Mesenchymal stem cell (in vitro differentiated cells and primary cell): ENCODE data around the gene CD8B2.

Experiments
- DNase-seq: peaks from one replicate; pipeline ENCODE4 v3.0.0-alpha.2; 2013
- H2AFZ ChIP-seq: one replicate; pipeline ENCODE4 v1.6.1; 2013; ENCODE audit warnings: low read depth, mild to moderate bottlenecking, control low read depth, inconsistent platforms, low read length, moderate library complexity
- H2AK5ac ChIP-seq: 2 replicates; pipeline ENCODE4 v1.6.1; 2013; ENCODE audit warnings: low read length, moderate library complexity, mild to moderate bottlenecking, inconsistent platforms; ENCODE audit not compliant: severe bottlenecking
- H2BK120ac ChIP-seq: one replicate; pipeline ENCODE4 v1.6.1; 2013; ENCODE audit warnings: low read depth, mild to moderate bottlenecking, inconsistent platforms, low read length, moderate library complexity
- H2BK12ac ChIP-seq, 2 experiments: one replicate each; pipeline ENCODE4 v1.6.1; 2013; ENCODE audit warnings: inconsistent platforms in 2 of 2, low read length in 2 of 2, mild to moderate bottlenecking in 2 of 2, moderate library complexity in 2 of 2, control low read depth in 1 of 2
- H2BK15ac ChIP-seq: one replicate; pipeline ENCODE4 v1.6.1; 2013; ENCODE audit warnings: mild to moderate bottlenecking, low read depth, inconsistent platforms; ENCODE audit not compliant: poor library complexity, severe bottlenecking
- H2BK5ac ChIP-seq: 2 replicates; pipeline ENCODE4 v1.6.1; 2013; ENCODE audit warnings: low read depth, mild to moderate bottlenecking, low read length, control low read depth, inconsistent platforms; ENCODE audit not compliant: poor library complexity, severe bottlenecking
- H3K14ac ChIP-seq, 2 experiments: one replicate each; pipeline ENCODE4 v1.6.1; 2013; ENCODE audit warnings: inconsistent platforms in 2 of 2, low read length in 2 of 2, control low read depth in 1 of 2, mild to moderate bottlenecking in 1 of 2, moderate library complexity in 1 of 2
- H3K18ac ChIP-seq, 2 experiments: one replicate each; pipeline ENCODE4 v1.6.1; 2013; ENCODE audit warnings: inconsistent platforms in 2 of 2, low read length in 2 of 2, control low read depth in 1 of 2, low read depth in 1 of 2, mild to moderate bottlenecking in 1 of 2
- H3K23ac ChIP-seq, 2 experiments: one replicate each; pipeline ENCODE4 v1.6.1; 2013; ENCODE audit warnings: inconsistent platforms in 2 of 2, low read length in 2 of 2, mild to moderate bottlenecking in 2 of 2, moderate library complexity in 2 of 2, control low read depth in 1 of 2
- H3K27ac ChIP-seq: 2 replicates; pipeline ENCODE4 v1.5.1; 2013; ENCODE audit warnings: mild to moderate bottlenecking, moderate library complexity, low read length, control low read depth, inconsistent platforms; ENCODE audit not compliant: poor library complexity, severe bottlenecking
- H3K27me3 ChIP-seq, 2 experiments: 2 replicates each; pipeline versions ENCODE4 v1.6.1 to v1.7.0; 2013; ENCODE audit warnings: low read length in 2 of 2, mild to moderate bottlenecking in 2 of 2, moderate library complexity in 2 of 2, control low read depth in 1 of 2, inconsistent platforms in 1 of 2; ENCODE audit not compliant: control insufficient read depth in 1 of 2, insufficient read depth in 1 of 2
- H3K36me3 ChIP-seq, 2 experiments: 2 replicates each; pipeline versions ENCODE4 v1.6.1 to v1.7.0; 2013; ENCODE audit warnings: low read length in 2 of 2, control low read depth in 1 of 2, inconsistent platforms in 1 of 2, low read depth in 1 of 2, mild to moderate bottlenecking in 1 of 2; ENCODE audit not compliant: insufficient read depth in 2 of 2, control insufficient read depth in 1 of 2
- H3K4ac ChIP-seq, 2 experiments: one replicate each; pipeline ENCODE4 v1.6.1; 2013; ENCODE audit warnings: inconsistent platforms in 2 of 2, low read length in 2 of 2, mild to moderate bottlenecking in 2 of 2, moderate library complexity in 2 of 2, control low read depth in 1 of 2, low read depth in 1 of 2
- H3K4me1 ChIP-seq: 2 replicates; pipeline ENCODE4 v1.6.1; 2013; ENCODE audit warnings: low read depth, low read length, control low read depth; ENCODE audit not compliant: control insufficient read depth, insufficient read depth
- H3K4me2 ChIP-seq: 2 replicates; pipeline ENCODE4 v1.6.1; 2013; ENCODE audit warnings: low read length, mild to moderate bottlenecking, inconsistent platforms; ENCODE audit not compliant: poor library complexity, severe bottlenecking
- H3K4me3 ChIP-seq, 2 experiments: 2 replicates each; pipeline versions ENCODE4 v1.5.1 to v1.7.0; 2013; ENCODE audit warnings: low read length in 2 of 2, mild to moderate bottlenecking in 2 of 2, control low read depth in 1 of 2, low read depth in 1 of 2; ENCODE audit not compliant: insufficient read depth in 1 of 2
- H3K79me1 ChIP-seq: replicated peaks from 2 replicates; pipeline ENCODE4 v1.6.1; 2013; ENCODE audit warnings: mild to moderate bottlenecking, control low read depth, low read length, inconsistent platforms; ENCODE audit not compliant: poor library complexity, severe bottlenecking
- H3K9ac ChIP-seq: 2 replicates; pipeline ENCODE4 v1.7.0; 2013; ENCODE audit warnings: mild to moderate bottlenecking, low read length, moderate library complexity
- H3K9me3 ChIP-seq: 2 replicates; pipeline ENCODE4 v1.7.0; 2013; ENCODE audit warnings: mild to moderate bottlenecking, low read length; ENCODE audit not compliant: control insufficient read depth
- H4K8ac ChIP-seq: one replicate; pipeline ENCODE4 v1.6.1; 2013; ENCODE audit warnings: inconsistent platforms, mild to moderate bottlenecking, low read length, moderate library complexity
- H4K91ac ChIP-seq: one replicate; pipeline ENCODE4 v1.6.1; 2013; ENCODE audit warnings: mild to moderate bottlenecking, low read length, inconsistent platforms
- WGBS: methylation state at CpG from one replicate; pipeline ENCODE4 v1.1.7; 2013; ENCODE audit warnings: mixed read lengths; 5-methylcytosine and 5-hydroxymethylcytosine counted together

CD8B2 gene

GRCh38 chr2:106562268-106563186 is 75.4 kb downstream of the CD8B2 start:
- Histone ChIP-seq H3K9ac (no peak overlapping the region), H3K79me1 (no peaks in the 10 kb centered on the region), H3K4me1 (peaks cover 2% of the 10 kb centered on the region), H4K8ac (no peak overlapping the region), H3K4ac (no peak overlapping the region), H2AFZ (no peak overlapping the region), H3K27me3 (peaks cover 0 to 7% of the 10 kb centered on the region in 2 experiments), H2BK120ac (no peak overlapping the region), H3K36me3 (peaks cover 0 to 3% of the 10 kb centered on the region in 2 experiments), H3K18ac (no peak overlapping the region), H3K9me3 (no peaks in the 10 kb centered on the region), H3K4me3 (no peak overlapping the region), H3K4me2 (no peak overlapping the region), H2BK12ac (no peak overlapping the region), H3K14ac (peak overlapping the region in 1 of 2 experiments; percentile 53), H3K23ac (no peak overlapping the region), H2BK5ac (no peak overlapping the region), H3K27ac (no peak overlapping the region), H4K91ac (no peak overlapping the region), H2BK15ac (no peak overlapping the region), H2AK5ac (no peak overlapping the region)
- DNase-seq = no peak
- 52% methylated on average over 8 of the region's 9 CpGs for WGBS

GRCh38 chr2:106563195-106563594 is 76.0 kb downstream of the CD8B2 start:
- Histone ChIP-seq H2BK15ac (no peak overlapping the region), H2AFZ (no peak overlapping the region), H3K14ac (no peak overlapping the region), H3K4me3 (no peak overlapping the region), H3K23ac (no peak overlapping the region), H2BK120ac (no peak overlapping the region), H3K36me3 (peaks cover 0 to 3% of the 10 kb centered on the region in 2 experiments), H4K8ac (no peak overlapping the region), H3K4me1 (peaks cover 2% of the 10 kb centered on the region), H2AK5ac (no peak overlapping the region), H3K79me1 (no peaks in the 10 kb centered on the region), H3K9ac (no peak overlapping the region), H3K4me2 (no peak overlapping the region), H3K4ac (no peak overlapping the region), H3K27me3 (peaks cover 2 to 11% of the 10 kb centered on the region in 2 experiments), H3K27ac (no peak overlapping the region), H3K9me3 (no peaks in the 10 kb centered on the region), H4K91ac (no peak overlapping the region), H2BK5ac (no peak overlapping the region), H2BK12ac (no peak overlapping the region), H3K18ac (no peak overlapping the region)
- WGBS = 92% methylated on average over 2 of the region's 2 CpGs
- no peak for DNase-seq

DNA sequence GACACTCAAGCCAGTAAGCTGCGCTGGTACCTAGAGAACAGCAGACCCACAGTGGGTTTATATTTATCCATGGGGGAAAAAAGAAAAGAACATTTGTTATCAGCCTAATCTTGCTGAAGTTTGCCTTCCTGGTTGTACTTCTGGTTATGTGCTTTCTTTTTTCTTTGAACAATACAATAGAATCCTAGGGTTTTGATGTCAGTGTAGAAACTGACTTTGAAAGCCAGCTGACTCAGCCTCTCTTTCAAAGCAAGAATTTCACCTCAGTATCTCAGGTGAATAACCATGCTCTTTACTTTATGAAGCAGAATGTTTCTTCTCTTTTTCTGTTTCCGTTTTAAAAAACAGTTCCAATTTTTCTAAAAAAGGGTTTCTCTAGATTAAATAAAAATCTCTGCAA is 78.4 kb downstream of the CD8B2 start:
- H3K4me3 ChIP-seq = no peak overlapping the region
- no peaks in the 10 kb centered on the region for H3K79me1 ChIP-seq
- H3K4me1 ChIP-seq = peaks cover 2% of the 10 kb centered on the region
- no peak overlapping the region for H2BK12ac ChIP-seq
- H3K27me3 ChIP-seq = peaks cover 7 to 16% of the 10 kb centered on the region in 2 experiments
- H2BK120ac ChIP-seq = no peak overlapping the region
- no peak overlapping the region for H2AFZ ChIP-seq
- no peak overlapping the region for H3K27ac ChIP-seq
- H3K9me3 ChIP-seq = no peaks in the 10 kb centered on the region
- H3K9ac ChIP-seq = peak overlapping the region; percentile 35
- DNase-seq = no peak
- no peak overlapping the region for H3K23ac ChIP-seq
- WGBS = 78% methylated on average over 1 of the region's 2 CpGs
- H3K4ac ChIP-seq = no peak overlapping the region
- H2BK15ac ChIP-seq = no peak overlapping the region
- H2BK5ac ChIP-seq = no peak overlapping the region
- H3K14ac ChIP-seq = no peak overlapping the region
- H3K18ac ChIP-seq = no peak overlapping the region
- H3K36me3 ChIP-seq = peaks cover 0 to 3% of the 10 kb centered on the region in 2 experiments
- H3K4me2 ChIP-seq = no peak overlapping the region
- no peak overlapping the region for H2AK5ac ChIP-seq
- no peak overlapping the region for H4K8ac ChIP-seq
- no peak overlapping the region for H4K91ac ChIP-seq

- H2AK5ac ChIP-seq = no peak overlapping the region
- H3K9me3 ChIP-seq = no peaks in the 10 kb centered on the region
- H3K4me2 ChIP-seq = no peak overlapping the region
- no peaks in the 10 kb centered on the region for H3K79me1 ChIP-seq
- no peak overlapping the region for H4K91ac ChIP-seq
- H3K27me3 ChIP-seq = peaks cover 12 to 18% of the 10 kb centered on the region in 2 experiments
- H3K9ac ChIP-seq = peak overlapping the region; percentile 35
- no peak overlapping the region for H3K23ac ChIP-seq
- peaks cover 2% of the 10 kb centered on the region for H3K4me1 ChIP-seq
- 40% methylated on average over 6 of the region's 6 CpGs for WGBS
- no peak overlapping the region for H3K27ac ChIP-seq
- H2AFZ ChIP-seq = no peak overlapping the region
- no peak overlapping the region for H2BK15ac ChIP-seq
- H2BK12ac ChIP-seq = no peak overlapping the region
- no peak overlapping the region for H3K18ac ChIP-seq
- peaks cover 0 to 3% of the 10 kb centered on the region in 2 experiments for H3K36me3 ChIP-seq
- H3K4ac ChIP-seq = no peak overlapping the region
- no peak overlapping the region for H3K4me3 ChIP-seq
- no peak overlapping the region for H2BK5ac ChIP-seq
- no peak overlapping the region for H4K8ac ChIP-seq
- H3K14ac ChIP-seq = no peak overlapping the region
- no peak overlapping the region for H2BK120ac ChIP-seq
- peak; percentile 34 for DNase-seq
Observed at GRCh38 chr2:106566050-106566449, 78.9 kb downstream of the CD8B2 start.
